ENCODE measurements around the gene HGD. TPM values are rescaled to one million over a fixed set of nuclear protein-coding genes. Genes with fewer than 3 reads are reported as not detected.

The HGD gene
- total RNA-seq, 2 experiments from 2014 or later = 2.0 to 2.9 TPM

DNA sequence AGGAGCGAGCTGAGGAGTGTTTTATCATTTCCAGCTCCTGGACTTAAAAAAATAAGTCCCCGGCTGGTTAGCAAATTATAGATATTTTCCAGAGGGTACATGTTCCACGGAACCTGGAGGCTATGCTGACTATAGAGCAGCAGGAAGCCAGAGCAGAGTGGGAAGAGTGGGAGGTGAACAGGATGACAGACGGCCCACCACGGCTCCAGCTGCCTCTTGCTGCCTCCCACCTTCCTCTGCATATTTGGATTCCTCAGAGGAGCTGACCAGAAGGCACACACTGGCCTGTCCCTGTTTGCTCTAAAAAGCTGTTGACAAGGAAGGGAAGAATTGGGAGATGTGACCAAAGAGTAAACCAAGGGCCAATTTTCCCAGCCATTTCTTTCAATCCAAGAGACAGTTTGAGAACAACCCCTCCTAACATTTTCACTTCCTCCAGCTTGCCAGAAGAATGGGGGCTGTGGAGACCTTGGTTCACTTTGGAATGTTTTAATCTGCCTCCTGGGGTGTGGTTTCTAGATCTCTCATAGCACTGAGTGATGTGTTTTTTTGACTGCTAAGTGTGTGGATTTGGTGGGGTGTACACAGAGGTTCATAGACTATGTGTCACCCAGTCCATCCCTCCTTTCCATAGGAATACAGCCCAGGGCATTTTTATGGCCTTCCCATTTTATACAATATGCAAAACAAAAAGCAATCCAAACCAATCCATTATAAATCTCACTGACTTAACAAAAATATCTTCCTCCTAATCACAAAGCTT is 36.8 kb downstream of the HGD start:
- CTCF ChIA-PET = no interaction called here
- no peak overlapping the region for H3K27ac Mint-ChIP-seq
- Histone ChIP-seq H3K4me3 (ENCODE audit: low read length) (no peak overlapping the region), H3K27me3 (ENCODE audit: control insufficient read depth in 1 of 2, insufficient read depth in 2 of 2, low read length in 2 of 2) (no peaks in the 10 kb centered on the region), H3K36me3 (ENCODE audit: insufficient read depth, low read length) (no peaks in the 10 kb centered on the region), H3K4me1 (ENCODE audit: insufficient read depth, low read length) (peaks cover under 1% of the 10 kb centered on the region), H3K27ac (ENCODE audit: low read depth in 1 of 2, low read length in 2 of 2) (no peak overlapping the region), H3K9me3 (ENCODE audit: control insufficient read depth in 1 of 2, insufficient read depth in 1 of 2, low read length in 2 of 2) (no peaks in the 10 kb centered on the region)
- H3K4me1 Mint-ChIP-seq (ENCODE audit: low read depth) = peaks cover 7% of the 10 kb centered on the region
- intact Hi-C loops (cut with DNase I, micrococcal nuclease) = no loop called here
- H3K27me3 Mint-ChIP-seq = peaks cover 4% of the 10 kb centered on the region
- no peaks in the 10 kb centered on the region for H3K36me3 Mint-ChIP-seq (ENCODE audit: low read depth)
- no peak for DNase-seq
- H3K4me3 Mint-ChIP-seq = no peak overlapping the region
- POLR2A ChIA-PET = no interaction called here
- no peaks in the 10 kb centered on the region for H3K9me3 Mint-ChIP-seq
- TF ChIP-seq CTCF (IDR thresholded peaks at IDR 0.05) = no peak
- no peak for ATAC-seq (ENCODE audit: poor library complexity)

GRCh38 chr3:120642368-120642948 is 39.6 kb downstream of the HGD start:
- Mint-ChIP-seq H3K4me3 (no peak overlapping the region), H3K36me3 (ENCODE audit: low read depth) (no peaks in the 10 kb centered on the region), H3K27me3 (peaks cover 4% of the 10 kb centered on the region), H3K9me3 (peaks cover 3% of the 10 kb centered on the region), H3K27ac (no peak overlapping the region), H3K4me1 (ENCODE audit: low read depth) (peaks cover 16% of the 10 kb centered on the region)
- DNase-seq (peak in 2 of 14 experiments; percentile 7 to 8), ATAC-seq (ENCODE audit: poor library complexity) (no peak)
- CTCF ChIA-PET = no interaction called here
- no peak for TF ChIP-seq CTCF (IDR thresholded peaks at IDR 0.05)
- H3K36me3 ChIP-seq (ENCODE audit: insufficient read depth, low read length) = no peaks in the 10 kb centered on the region
- no peaks in the 10 kb centered on the region for H3K9me3 ChIP-seq (ENCODE audit: control insufficient read depth in 1 of 2, insufficient read depth in 1 of 2, low read length in 2 of 2)
- peaks cover 2% of the 10 kb centered on the region for H3K4me1 ChIP-seq (ENCODE audit: insufficient read depth, low read length)
- H3K4me3 ChIP-seq (ENCODE audit: low read length) = no peak overlapping the region
- H3K27ac ChIP-seq (ENCODE audit: low read depth in 1 of 2, low read length in 2 of 2) = no peak overlapping the region
- POLR2A ChIA-PET = interaction anchor here (1.1 kb wide), 1 partner anchor 101 kb away, joined by 3 read pairs; no protein-coding TSS in a partner anchor
- intact Hi-C loops (cut with DNase I, micrococcal nuclease) = no loop called here
- H3K27me3 ChIP-seq (ENCODE audit: control insufficient read depth in 1 of 2, insufficient read depth in 2 of 2, low read length in 2 of 2) = no peaks in the 10 kb centered on the region

- no peak for TF ChIP-seq CTCF (IDR thresholded peaks at IDR 0.05)
- Histone ChIP-seq H3K9me3 (ENCODE audit: control insufficient read depth in 1 of 2, insufficient read depth in 1 of 2, low read length in 2 of 2) (no peaks in the 10 kb centered on the region), H3K4me1 (ENCODE audit: insufficient read depth, low read length) (peaks cover 2% of the 10 kb centered on the region), H3K36me3 (ENCODE audit: insufficient read depth, low read length) (no peaks in the 10 kb centered on the region), H3K27ac (ENCODE audit: low read depth in 1 of 2, low read length in 2 of 2) (no peak overlapping the region), H3K27me3 (ENCODE audit: control insufficient read depth in 1 of 2, insufficient read depth in 2 of 2, low read length in 2 of 2) (no peaks in the 10 kb centered on the region), H3K4me3 (ENCODE audit: low read length) (no peak overlapping the region)
- no peak overlapping the region for H3K27ac Mint-ChIP-seq
- intact Hi-C loops (cut with DNase I, micrococcal nuclease) = no loop called here
- POLR2A ChIA-PET = interaction anchor here (1.1 kb wide), 1 partner anchor 101 kb away, joined by 3 read pairs; no protein-coding TSS in a partner anchor
- H3K4me3 Mint-ChIP-seq = no peak overlapping the region
- CTCF ChIA-PET = no interaction called here
- ATAC-seq (ENCODE audit: poor library complexity) (no peak), DNase-seq (no peak)
- H3K27me3 Mint-ChIP-seq = peaks cover 4% of the 10 kb centered on the region
- H3K36me3 Mint-ChIP-seq (ENCODE audit: low read depth) = no peaks in the 10 kb centered on the region
- H3K9me3 Mint-ChIP-seq = peaks cover 3% of the 10 kb centered on the region
- peaks cover 16% of the 10 kb centered on the region for H3K4me1 Mint-ChIP-seq (ENCODE audit: low read depth)
Measured at GRCh38 chr3:120641696-120642246, 40.3 kb downstream of the HGD start.
